ENCODE results near the gene AUTS2.

DNA sequence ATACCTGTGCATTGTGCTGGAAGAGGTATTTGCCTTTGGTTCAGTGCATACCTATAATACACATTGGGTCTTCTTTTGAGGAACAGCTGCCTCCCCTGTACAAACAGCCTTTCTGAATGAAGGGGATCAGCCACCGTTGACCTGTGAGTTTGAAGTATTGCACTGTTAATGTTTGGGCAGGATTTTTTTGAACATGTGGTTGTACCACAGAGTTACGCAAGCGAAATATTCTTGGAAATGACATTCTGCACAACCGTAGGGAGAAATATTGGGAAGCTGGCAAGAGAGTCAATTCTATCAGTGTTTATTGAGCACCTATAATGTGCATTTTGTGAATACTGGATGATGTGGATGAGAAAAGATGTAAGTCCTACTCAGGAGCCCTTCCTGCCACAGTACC is 270.6 kb downstream of the AUTS2 start:
- TF ChIP-seq, protein P1, sequence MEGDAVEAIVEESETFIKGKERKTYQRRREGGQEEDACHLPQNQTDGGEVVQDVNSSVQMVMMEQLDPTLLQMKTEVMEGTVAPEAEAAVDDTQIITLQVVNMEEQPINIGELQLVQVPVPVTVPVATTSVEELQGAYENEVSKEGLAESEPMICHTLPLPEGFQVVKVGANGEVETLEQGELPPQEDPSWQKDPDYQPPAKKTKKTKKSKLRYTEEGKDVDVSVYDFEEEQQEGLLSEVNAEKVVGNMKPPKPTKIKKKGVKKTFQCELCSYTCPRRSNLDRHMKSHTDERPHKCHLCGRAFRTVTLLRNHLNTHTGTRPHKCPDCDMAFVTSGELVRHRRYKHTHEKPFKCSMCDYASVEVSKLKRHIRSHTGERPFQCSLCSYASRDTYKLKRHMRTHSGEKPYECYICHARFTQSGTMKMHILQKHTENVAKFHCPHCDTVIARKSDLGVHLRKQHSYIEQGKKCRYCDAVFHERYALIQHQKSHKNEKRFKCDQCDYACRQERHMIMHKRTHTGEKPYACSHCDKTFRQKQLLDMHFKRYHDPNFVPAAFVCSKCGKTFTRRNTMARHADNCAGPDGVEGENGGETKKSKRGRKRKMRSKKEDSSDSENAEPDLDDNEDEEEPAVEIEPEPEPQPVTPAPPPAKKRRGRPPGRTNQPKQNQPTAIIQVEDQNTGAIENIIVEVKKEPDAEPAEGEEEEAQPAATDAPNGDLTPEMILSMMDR (IDR thresholded peaks at IDR 0.05; ENCODE audit: low read length) = no peak
- TF ChIP-seq EZH2 (IDR thresholded peaks at IDR 0.05; ENCODE audit: borderline replicate concordance, low read length) = no peak

All from OCI-LY1 (cell line).